Posterior vena cava (tissue), 2 donors: ENCODE data around the gene GTF3C2. TPM values are rescaled to one million over a fixed set of nuclear protein-coding genes. Genes with fewer than 3 reads are reported as not detected.

ENCODE experiments used
- DNase-seq: peaks from one replicate; pipeline ENCODE4 v3.0.0-alpha.2; 2020; ENCODE audit warnings: low spot score
- intact Hi-C, 2 donors: fragments of 100-400 bp; cut with DNase I; formaldehyde crosslinking; loops; one replicate each; pipeline versions ENCODE4 v1.14.1 to v1.14.2; 2022 to 2023
- long read RNA-seq, 2 donors: library from polyadenylated mRNA; unstranded; transcript quantifications; one replicate each; pipeline ENCODE4 v2.0.0, GENCODE V29; 2020 to 2021
- total RNA-seq, 2 donors: library from RNA; stranded (reverse); fragmentation: NEBNext Ultra II Directional; extraction: Animal tissue kit (Norgen Biotek cat#: 25700); gene quantifications; one replicate each; pipeline ENCODE4 v1.2.1, GENCODE V29; 2021
- donor health status: DM: yes; HTN: yes; CAD: no.
- donor health status: DM: yes; HTN: yes; CAD: no.

Gene GTF3C2
- 10 to 100 TPM; 36.9 to 41.3 TPM for total RNA-seq
- long read RNA-seq, donor 1, partial matches to known transcripts, result 4 of 8 reads
- long read RNA-seq, donor 1, other reads (novel, unspliced or antisense), result 1 of 8 reads
- long read RNA-seq, donor 2, partial matches to known transcripts, result 9 of 20 reads
- long read RNA-seq, donor 2, other reads (novel, unspliced or antisense), result 8 of 20 reads

DNA sequence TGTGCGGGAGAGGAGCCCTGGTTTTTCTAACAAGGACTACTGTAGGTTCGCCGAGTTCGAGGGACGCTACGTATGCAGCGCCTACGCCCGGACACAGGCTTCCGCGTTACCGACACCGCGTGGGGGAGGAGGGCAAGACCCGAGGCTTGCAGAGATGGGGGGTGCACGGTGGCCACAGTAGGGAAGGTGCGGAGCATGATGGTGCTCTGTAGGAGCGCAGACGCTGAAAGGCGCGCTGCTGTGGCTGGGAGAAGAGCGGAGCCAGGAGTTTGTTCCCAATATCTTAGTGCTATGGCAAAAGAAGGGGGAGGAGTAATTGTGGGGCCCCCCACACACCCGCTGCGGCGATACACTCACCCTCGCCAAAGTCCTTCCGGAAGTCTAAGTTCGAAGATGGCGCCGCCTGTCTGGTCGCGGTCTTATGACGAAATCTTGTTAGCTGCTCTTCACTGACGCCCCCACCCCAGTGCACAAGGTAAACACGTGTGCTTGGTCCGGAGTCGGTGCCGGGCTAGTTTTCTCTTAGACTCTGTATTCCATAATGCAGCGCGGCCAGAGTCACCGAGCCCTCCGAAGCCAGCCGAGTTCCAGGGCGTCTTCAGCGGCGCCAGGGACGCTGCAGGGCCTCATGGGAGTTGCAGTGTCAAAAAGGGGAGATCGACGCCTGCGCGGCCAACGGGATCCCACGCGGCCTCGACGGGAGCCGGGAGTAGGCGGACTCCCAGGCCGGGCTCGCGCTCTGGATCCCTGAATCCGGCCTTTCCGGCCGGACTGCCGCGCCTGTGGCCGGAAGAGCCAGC is at the start of gene GTF3C2:
GTF3C2 (minus strand) TSS at position 383 of the 800 bp plus-strand sequence. CDS start 13,210 bp downstream, outside the sequence.
- intact Hi-C loops, result no loop called here

DNA sequence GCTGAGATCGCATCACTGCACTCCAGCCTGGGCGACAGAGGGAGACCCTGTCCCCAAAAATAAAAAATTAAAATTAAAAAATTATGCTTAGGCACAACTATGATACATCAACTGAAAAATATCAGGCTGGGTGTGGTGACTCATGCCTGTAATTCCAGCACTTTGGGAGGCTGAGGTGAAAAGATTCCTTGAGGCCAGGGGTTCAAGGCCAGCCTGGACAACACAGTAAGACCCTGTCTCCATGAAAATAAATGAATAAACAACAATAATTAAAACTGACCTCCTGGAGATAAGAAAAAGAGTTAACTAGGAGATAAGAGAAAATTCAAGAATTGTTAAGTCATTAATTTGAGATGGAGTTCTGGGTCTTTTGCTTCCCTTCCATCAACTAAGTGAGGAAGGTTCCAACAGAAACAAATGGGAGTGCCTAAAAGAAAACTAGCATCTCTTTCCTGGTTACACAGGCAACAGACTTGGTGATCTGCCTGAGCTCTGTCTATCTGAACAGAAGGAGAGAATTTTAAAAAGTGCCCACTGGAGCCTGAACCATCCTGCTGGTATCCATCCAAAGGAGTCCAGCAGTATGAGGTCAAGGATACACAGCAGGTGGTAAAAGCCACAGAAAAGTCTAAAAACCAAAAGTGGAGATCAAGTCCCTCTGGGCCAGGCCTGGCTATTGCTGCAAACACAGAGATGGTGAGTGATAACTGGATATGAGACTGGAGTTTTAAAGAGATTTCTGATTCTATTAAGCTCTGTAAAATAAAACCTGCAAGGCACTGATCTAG is 44.0 kb upstream of the GTF3C2 start:
- DNase-seq, result no peak
- intact Hi-C loops, result no loop called here

More for the DNA sequence above, at the start of gene GTF3C2:
- peak; percentile 98 for DNase-seq

DNA sequence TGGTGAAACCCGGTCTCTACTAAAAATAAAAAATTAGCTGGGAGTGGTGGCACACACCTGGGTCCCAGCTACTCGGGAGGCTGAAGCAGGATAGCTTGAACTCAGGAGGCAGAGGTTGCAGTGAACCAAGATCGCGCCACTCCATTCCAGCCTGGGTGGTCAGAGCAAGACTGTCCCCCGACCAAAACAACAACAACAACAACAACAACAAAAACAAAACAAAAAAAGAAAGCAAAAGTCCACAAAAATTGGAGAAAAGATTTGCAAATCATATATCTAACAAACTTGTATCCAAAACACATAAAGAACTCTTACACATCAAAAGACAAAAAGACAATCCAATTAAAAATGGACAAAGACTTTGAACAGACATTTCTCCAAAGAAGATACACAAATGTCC is 42.4 kb upstream of the GTF3C2 start:
- intact Hi-C loops, result no loop called here
- peak; percentile 40 for DNase-seq

DNA sequence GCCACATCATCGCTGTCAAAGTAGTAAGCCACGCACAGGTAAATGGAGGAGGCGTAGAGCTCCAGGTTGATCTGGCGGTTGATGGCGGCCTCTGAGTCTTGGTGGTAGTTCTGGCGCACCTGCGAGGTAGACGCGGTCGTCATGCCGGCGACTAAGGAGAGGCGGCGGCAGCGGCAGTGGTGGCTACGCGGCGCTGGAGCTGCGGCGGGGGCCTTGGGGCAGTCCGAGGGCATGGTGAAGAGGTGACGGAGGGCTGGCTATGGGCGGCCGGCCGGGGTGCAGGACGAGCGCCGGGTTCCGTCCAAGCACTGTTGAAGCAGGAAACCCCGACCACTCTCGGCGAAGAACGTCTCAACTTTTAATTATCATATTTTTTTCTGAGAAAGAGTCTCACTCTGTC is 36.7 kb upstream of the GTF3C2 start:
- intact Hi-C loops, result no loop called here
- peak; percentile 15 for DNase-seq

DNA sequence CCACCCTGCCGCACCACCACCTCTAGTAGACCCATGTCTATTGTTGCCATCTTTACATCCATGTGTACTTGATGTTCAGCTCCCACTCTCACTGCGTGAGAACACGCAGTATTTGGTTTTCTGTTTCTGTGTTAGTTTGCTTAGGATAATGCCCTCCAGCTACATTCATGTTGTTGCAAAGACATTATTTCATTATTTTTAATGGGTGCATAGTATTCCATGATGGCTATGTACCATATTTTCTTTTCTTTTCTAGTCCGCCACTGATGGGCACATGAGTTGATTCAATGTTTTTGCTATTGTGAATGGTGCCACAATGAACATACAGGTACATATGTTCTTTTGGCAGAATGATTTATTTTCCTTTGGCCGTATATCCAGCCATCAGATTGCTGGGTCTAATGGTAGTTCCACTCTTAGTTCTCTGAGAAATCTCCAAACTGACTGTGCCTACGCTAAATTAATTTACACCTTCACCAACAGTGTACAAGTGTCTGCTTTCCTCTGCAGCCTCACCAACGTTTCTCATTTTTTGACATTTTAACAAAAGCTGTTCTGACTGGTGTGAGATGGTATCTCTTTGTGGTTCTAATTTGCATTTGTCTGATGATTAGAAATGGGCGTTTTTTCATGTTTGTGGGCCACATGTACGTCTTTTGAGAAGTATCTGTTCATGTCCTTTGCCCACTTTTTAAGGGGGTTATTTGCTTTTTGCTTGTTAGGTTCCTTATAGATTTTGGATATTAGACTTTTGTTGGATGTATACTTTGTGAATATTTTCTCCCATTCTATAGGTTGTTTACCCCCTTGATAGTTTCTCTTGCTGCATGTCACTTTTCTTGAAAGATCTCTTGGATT is 34.5 kb upstream of the GTF3C2 start:
- intact Hi-C loops, result no loop called here
- no peak for DNase-seq

GRCh38 chr2:27381577-27382181 is 25.1 kb upstream of the GTF3C2 start:
- no peak for DNase-seq
- intact Hi-C loops, result no loop called here

DNA sequence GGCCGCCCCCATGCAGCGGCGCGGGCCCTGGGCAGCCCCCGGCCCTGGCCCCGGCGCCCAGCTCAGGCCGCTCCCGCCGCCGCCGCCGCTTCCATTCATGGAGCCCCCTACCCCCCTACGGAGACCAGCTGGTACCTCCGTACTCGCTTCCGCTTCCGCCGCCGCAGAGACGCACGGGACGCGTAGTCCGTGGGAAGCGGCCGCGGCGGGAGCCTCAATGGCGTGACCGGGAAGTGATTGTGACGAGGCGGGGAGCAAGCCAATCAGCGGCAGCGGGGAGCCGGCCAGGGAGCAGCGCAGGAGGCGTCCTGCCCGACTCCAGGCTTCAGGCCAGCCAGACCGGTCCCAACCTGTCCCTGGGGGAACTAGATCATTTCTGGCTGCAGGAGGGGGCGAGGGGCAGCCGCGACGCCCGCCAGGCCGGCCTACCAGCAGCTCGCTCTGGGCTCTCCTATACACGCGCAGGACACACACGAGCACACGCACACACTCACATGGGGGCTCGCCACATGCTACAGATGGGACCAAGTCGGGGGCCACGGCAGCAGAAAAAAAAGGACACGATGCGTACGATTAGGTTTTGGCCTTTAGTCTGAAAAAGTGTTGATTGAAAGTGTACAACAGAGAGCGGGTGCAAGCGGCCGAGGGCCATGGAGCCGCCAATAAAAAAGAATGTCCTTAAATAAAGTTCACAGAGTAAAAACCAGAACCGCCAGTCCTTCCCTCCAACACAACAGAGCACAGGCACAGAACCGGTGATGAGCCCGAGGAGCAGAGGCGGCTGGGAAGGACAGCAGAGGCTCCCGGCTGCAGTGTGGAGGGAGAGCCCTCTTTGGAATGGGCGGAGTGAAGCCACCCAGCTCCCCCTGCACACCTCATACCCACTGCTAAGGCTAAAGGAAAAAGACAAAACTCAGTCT is 24.3 kb upstream of the GTF3C2 start, which contains the start of gene ZNF513:
ZNF513 (minus strand) TSS at position 109 of the 920 bp plus-strand sequence. CDS start 208 bp downstream, outside the sequence.
- intact Hi-C loops, result no loop called here
- peak; percentile 99 for DNase-seq

DNA sequence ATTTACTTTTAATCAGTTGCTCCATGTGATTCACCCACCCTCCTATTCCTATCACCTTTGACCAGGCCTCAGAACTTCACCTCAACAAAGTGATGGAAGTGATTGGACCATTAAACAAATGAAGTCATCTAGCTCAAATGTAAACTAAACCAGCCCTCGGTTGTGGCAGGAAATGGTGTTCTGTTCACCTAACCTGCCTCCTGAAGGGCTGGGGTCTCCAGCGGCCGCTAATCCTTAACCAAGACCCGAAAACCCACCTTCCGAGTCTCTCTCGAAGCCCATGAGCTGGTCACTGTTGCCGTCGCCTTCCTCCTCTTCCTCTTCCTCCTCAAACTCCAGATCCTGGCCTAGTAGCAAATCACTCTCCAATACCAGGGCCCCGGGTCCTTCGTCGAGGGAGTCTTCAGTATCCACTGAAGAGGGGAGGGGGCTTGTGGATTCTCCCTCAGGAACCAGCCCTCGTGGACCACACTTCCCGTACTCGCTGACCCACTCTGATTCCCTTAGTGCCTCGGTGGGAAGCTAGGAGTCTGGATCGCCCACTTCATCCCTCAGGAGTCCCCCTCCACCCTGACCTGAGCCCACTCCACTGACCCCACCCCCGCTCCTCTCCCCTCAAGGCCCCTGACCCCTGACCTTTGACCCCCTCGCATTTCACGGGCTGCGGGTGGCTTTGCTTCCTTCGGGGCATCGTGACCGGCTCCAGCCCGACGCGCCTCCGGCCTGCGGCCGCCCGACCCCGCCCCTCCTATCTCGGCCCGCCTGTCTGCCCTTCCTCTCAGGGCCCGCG is 23.5 kb upstream of the GTF3C2 start:
- DNase-seq, result peak; percentile 94
- intact Hi-C loops, result no loop called here

DNA sequence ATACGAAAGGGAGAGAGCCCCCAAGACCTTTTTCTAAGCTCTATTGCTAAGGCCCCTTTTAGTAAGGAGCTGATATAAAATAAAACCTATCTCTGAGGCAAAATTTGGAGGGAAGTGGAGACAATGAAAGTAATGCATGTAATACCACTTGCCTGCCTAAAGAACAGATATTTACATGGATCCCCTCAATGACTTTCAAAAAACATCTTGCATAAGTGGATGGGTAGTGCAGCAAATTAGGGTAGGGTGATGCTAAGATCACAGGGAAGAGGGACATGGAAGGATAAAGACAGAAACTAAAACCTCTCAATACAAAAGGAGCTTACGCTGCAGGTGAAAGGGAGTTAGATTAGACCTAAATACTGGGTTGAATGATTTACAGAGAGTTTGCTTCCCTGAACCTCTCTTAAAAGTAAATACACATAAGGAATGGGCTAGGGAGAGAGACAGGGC is 22.8 kb upstream of the GTF3C2 start:
- intact Hi-C loops, result no loop called here
- no peak for DNase-seq

DNA sequence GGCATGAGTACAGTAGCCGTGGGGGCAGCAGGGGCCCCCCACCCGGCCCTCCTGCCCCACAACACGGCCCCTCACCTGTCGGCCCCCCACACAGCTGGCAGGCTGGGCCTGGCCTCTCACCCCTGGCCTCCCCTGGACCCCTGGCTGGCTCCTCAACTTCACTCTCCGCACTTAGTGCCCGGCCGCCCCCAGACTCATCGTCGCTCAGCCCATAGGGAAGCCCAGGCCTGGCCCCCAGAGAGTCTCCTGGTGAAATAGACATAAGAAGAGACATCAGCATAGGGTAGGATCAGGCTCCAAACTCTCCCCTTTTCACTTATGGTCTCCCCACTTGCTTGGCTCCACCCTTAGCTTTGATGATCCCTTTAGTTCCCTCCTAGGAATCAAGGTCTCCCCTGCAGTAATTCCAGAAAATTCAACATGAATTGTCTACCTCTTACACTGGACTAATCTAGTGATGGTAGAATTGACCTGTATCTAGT is 22.3 kb upstream of the GTF3C2 start:
- intact Hi-C loops, result no loop called here

GRCh38 chr2:27378096-27378808 is 21.7 kb upstream of the GTF3C2 start:
- intact Hi-C loops, result no loop called here
- peak; percentile 83 for DNase-seq

More for the DNA sequence above, 22.3 kb upstream of the GTF3C2 start:
- no peak for DNase-seq

GRCh38 chr2:27377618-27378095 is 21.1 kb upstream of the GTF3C2 start:
- no peak for DNase-seq
- intact Hi-C loops, result no loop called here

- DNase-seq, result no peak
- intact Hi-C loops, result no loop called here
These were observed 20.5 kb upstream of the GTF3C2 start for GRCh38 chr2:27376866-27377617.

DNA sequence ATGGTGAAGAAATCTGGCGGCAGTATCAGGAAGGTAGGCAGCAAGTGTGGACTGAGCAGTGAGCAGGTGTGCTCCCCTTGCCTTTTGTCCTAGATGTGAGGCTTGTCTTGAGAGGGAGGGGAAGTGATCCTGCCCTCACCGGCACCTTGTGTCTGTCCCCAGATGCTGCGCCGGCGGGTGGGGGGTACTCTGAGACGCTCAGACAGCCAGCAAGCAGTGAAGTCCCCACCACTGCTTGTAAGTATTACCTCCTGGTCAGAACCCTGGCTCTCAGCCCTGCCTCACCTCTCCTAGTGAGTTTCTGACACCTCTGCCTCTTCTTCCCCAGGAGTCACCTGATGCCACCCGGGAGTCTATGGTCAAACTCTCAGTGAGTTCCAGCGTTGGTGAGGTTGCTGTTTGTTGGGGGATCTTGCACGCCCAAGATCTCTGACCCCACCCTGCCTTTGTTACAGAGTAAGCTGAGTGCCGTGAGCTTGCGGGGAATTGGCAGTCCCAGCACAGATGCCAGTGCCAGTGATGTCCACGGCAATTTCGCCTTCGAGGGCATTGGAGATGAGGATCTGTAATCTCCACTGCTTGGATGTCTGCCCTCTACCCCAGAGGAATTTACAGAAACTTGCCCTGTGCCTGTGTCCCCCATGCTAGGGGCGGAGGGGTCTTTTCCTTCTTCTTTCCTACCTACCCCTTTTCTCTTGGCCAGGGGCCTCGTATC is 19.7 kb upstream of the GTF3C2 start:
- intact Hi-C loops, result no loop called here
- DNase-seq, result no peak
